H1 (cell line): Measurements from ENCODE around the gene FCAMR. TPM values are rescaled to one million over a fixed set of nuclear protein-coding genes. Genes with fewer than 3 reads are reported as not detected.

Source experiments
- CTCF ChIA-PET: fragments of 300-600 bp; sonication (Branson Sonifier 250); formaldehyde crosslinking; loops from one replicate; lab custom pipeline; 2021; ENCODE audit not compliant: partially characterized antibody; lab: Charles Lee
- POLR2A ChIA-PET: fragments of 300-600 bp; sonication (Branson Sonifier 250); formaldehyde crosslinking; loops from one replicate; lab custom pipeline; 2021; ENCODE audit warnings: inconsistent platforms; ENCODE audit not compliant: partially characterized antibody; lab: Charles Lee
- DNase-seq, 2 experiments: peaks; one replicate each; pipeline versions ENCODE4 v3.0.0 to v3.0.0-alpha.2; 2010 to 2022; ENCODE audit warnings: low spot score in 2 of 2, low read depth in 1 of 2, mixed read lengths in 1 of 2
- FAIRE-seq: peaks from 2 replicates; lab custom pipeline; 2011; peaks lifted over from hg19 to GRCh38; lab: Jason Lieb, UNC
- H2AFZ ChIP-seq: 2 replicates; pipeline ENCODE4 v1.8.1; 2012; ENCODE audit warnings: low read length, inconsistent platforms
- H2AK5ac ChIP-seq: 2 replicates; pipeline ENCODE4 v1.6.1; 2013; ENCODE audit warnings: low read depth, low read length
- H2BK120ac ChIP-seq: replicated peaks from 2 replicates; pipeline ENCODE3; 2013; ENCODE audit warnings: low read depth, low read length, inconsistent platforms
- H2BK12ac ChIP-seq: 2 replicates; pipeline ENCODE4 v1.6.1; 2013; ENCODE audit warnings: low read depth, low read length
- H2BK15ac ChIP-seq: 2 replicates; pipeline ENCODE4 v1.6.1; 2013; ENCODE audit warnings: low read length
- H2BK20ac ChIP-seq: 2 replicates; pipeline ENCODE4 v1.6.1; 2013; ENCODE audit warnings: low read length
- H2BK5ac ChIP-seq: 2 replicates; pipeline ENCODE4 v1.6.1; 2013; ENCODE audit warnings: low read depth, low read length
- H3K14ac ChIP-seq: 2 replicates; pipeline ENCODE4 v1.6.1; 2013; ENCODE audit warnings: inconsistent platforms; ENCODE audit not compliant: insufficient read length
- H3K18ac ChIP-seq: 2 replicates; pipeline ENCODE4 v1.6.1; 2013; ENCODE audit warnings: low read length; ENCODE audit errors: extremely low read depth
- H3K23ac ChIP-seq: 2 replicates; pipeline ENCODE4 v1.6.1; 2013; ENCODE audit warnings: inconsistent platforms; ENCODE audit not compliant: insufficient read length
- H3K23me2 ChIP-seq: 2 replicates; pipeline ENCODE4 v1.6.1; 2013; ENCODE audit warnings: low read depth, low read length
- H3K27ac ChIP-seq: 2 replicates; pipeline ENCODE4 v1.6.1; 2011; ENCODE audit warnings: low read depth, low read length, inconsistent platforms
- H3K27me3 ChIP-seq, 4 experiments: replicated peaks in 1 of 4; 1 replicate in 1 of 4; 2 replicates in 3 of 4; pipeline versions ENCODE4 v1.6.1 to v1.8.1; 2011 to 2013; ENCODE audit warnings: low read length in 3 of 4, mild to moderate bottlenecking in 3 of 4, inconsistent platforms in 2 of 4, mixed read lengths in 2 of 4, moderate library complexity in 1 of 4; ENCODE audit not compliant: control insufficient read depth in 3 of 4, insufficient read depth in 3 of 4; ENCODE audit errors: extremely low read depth in 1 of 4
- H3K36me3 ChIP-seq, 4 experiments: 2 replicates each; pipeline versions ENCODE4 v1.6.1 to v1.8.1; 2011 to 2013; ENCODE audit warnings: mild to moderate bottlenecking in 4 of 4, low read length in 3 of 4, moderate library complexity in 2 of 4, control low read depth in 1 of 4, inconsistent platforms in 1 of 4; ENCODE audit not compliant: insufficient read depth in 4 of 4, control insufficient read depth in 2 of 4
- H3K4ac ChIP-seq: replicated peaks from 2 replicates; pipeline ENCODE3; 2013; ENCODE audit warnings: low read length, low read depth, mixed read lengths, inconsistent platforms; ENCODE audit not compliant: insufficient read length
- H3K4me1 ChIP-seq, 4 experiments: replicated peaks in 1 of 4; 1 replicate in 1 of 4; 2 replicates in 3 of 4; pipeline versions ENCODE4 v1.6.1 to v1.8.1; 2011 to 2013; ENCODE audit warnings: low read length in 3 of 4, inconsistent platforms in 2 of 4, mixed read lengths in 1 of 4; ENCODE audit not compliant: insufficient read depth in 4 of 4, control insufficient read depth in 3 of 4
- H3K4me2 ChIP-seq, 2 experiments: 2 replicates each; pipeline versions ENCODE4 v1.6.1 to v1.8.1; 2011 to 2013; ENCODE audit warnings: low read depth in 2 of 2, low read length in 2 of 2, control low read depth in 1 of 2, inconsistent platforms in 1 of 2, mild to moderate bottlenecking in 1 of 2; ENCODE audit not compliant: insufficient read depth in 1 of 2
- H3K4me3 ChIP-seq, 4 experiments: fragments of 200-600, 300-600 bp in 1 of 4; sonication (generic), shearing (Covaris generic), sonication (Bioruptor Twin) in 1 of 4; 2 replicates each; pipeline versions ENCODE4 v1.5.1 to v1.8.1; 2011 to 2016; ENCODE audit warnings: low read length in 4 of 4, low read depth in 3 of 4, control low read depth in 2 of 4, inconsistent platforms in 2 of 4, mild to moderate bottlenecking in 2 of 4, mixed read lengths in 1 of 4, moderate library complexity in 1 of 4; ENCODE audit not compliant: insufficient read depth in 2 of 4; ENCODE audit errors: extremely low read depth in 1 of 4
- H3K56ac ChIP-seq: replicated peaks from 2 replicates; pipeline ENCODE3; 2013; ENCODE audit warnings: low read depth, mild to moderate bottlenecking, mixed read lengths, low read length, inconsistent platforms; ENCODE audit not compliant: insufficient read length
- H3K79me1 ChIP-seq: 2 replicates; pipeline ENCODE4 v1.6.1; 2013; ENCODE audit warnings: low read depth, low read length, control low read depth
- H3K79me2 ChIP-seq, 2 experiments: 2 replicates each; pipeline versions ENCODE4 v1.6.1 to v1.8.1; 2012 to 2013; ENCODE audit warnings: low read length in 2 of 2, mild to moderate bottlenecking in 2 of 2, inconsistent platforms in 1 of 2; ENCODE audit not compliant: insufficient read depth in 2 of 2, control insufficient read depth in 1 of 2
- H3K9ac ChIP-seq, 4 experiments: replicated peaks in 1 of 4; 1 replicate in 1 of 4; 2 replicates in 3 of 4; pipeline versions ENCODE4 v1.6.1 to v1.8.1; 2011 to 2013; ENCODE audit warnings: low read depth in 3 of 4, low read length in 3 of 4, control low read depth in 2 of 4, mild to moderate bottlenecking in 2 of 4, moderate library complexity in 2 of 4, inconsistent platforms in 1 of 4; ENCODE audit errors: extremely low read depth in 1 of 4
- H3K9me3 ChIP-seq, 2 experiments: 2 replicates each; pipeline versions ENCODE4 v1.6.1 to v1.8.1; 2012 to 2013; ENCODE audit warnings: mild to moderate bottlenecking in 2 of 2, moderate library complexity in 2 of 2, control low read depth in 1 of 2, inconsistent platforms in 1 of 2, low read depth in 1 of 2, low read length in 1 of 2, mixed read lengths in 1 of 2; ENCODE audit not compliant: insufficient read depth in 2 of 2
- H4K20me1 ChIP-seq, 2 experiments: replicated peaks in 1 of 2; 2 replicates each; pipeline versions ENCODE3 to v1.8.1; 2011 to 2013; ENCODE audit warnings: inconsistent platforms in 2 of 2, low read length in 2 of 2, mild to moderate bottlenecking in 1 of 2; ENCODE audit not compliant: insufficient read depth in 2 of 2, control insufficient read depth in 1 of 2
- H4K5ac ChIP-seq: 2 replicates; pipeline ENCODE4 v1.6.1; 2013; ENCODE audit warnings: low read length, low read depth, mixed read lengths, inconsistent platforms; ENCODE audit not compliant: insufficient read length
- H4K8ac ChIP-seq: 2 replicates; pipeline ENCODE4 v1.8.0; 2013; ENCODE audit warnings: mild to moderate bottlenecking, moderate library complexity, low read length, inconsistent platforms; ENCODE audit not compliant: insufficient read depth; ENCODE audit errors: extremely low read depth
- H4K91ac ChIP-seq: replicated peaks from 2 replicates; pipeline ENCODE3; 2013; ENCODE audit warnings: low read length, mixed read lengths, inconsistent platforms; ENCODE audit not compliant: insufficient read length
- NANOG ChIP-seq: IDR thresholded peaks from 2 replicates; pipeline ENCODE4 v1.6.1; 2011; ENCODE audit warnings: low read length, low read depth, mild to moderate bottlenecking, inconsistent platforms; ENCODE audit not compliant: insufficient read depth, poor library complexity, severe bottlenecking
- YY1 ChIP-seq: IDR thresholded peaks from 2 replicates; pipeline ENCODE4 v1.6.1; 2011; ENCODE audit warnings: low read depth, mild to moderate bottlenecking, low read length
- WGBS, 2 experiments: shearing (Covaris generic) in 1 of 2; methylation state at CpG; one replicate each; pipeline versions ENCODE4 v1.1.6 to v1.1.7; 2013 to 2015; ENCODE audit warnings: low lambda C conversion rate in 2 of 2, mixed read lengths in 2 of 2, inconsistent platforms in 1 of 2, low coverage in 1 of 2, missing lambda C conversion rate in 1 of 2; ENCODE audit not compliant: insufficient replicate concordance in 2 of 2, insufficient coverage in 1 of 2, insufficient read length in 1 of 2; ENCODE audit errors: extremely low coverage in 1 of 2, missing lambda C conversion rate in 1 of 2; 5-methylcytosine and 5-hydroxymethylcytosine counted together
- polyA plus RNA-seq, 7 experiments: library from polyadenylated mRNA; depleted of rRNA in 3 of 7; stranded (reverse) in 5 of 7; unstranded in 2 of 7; fragments of >200 nt in 5 of 7; fragments of 200-250 nt in 2 of 7; gene quantifications; 1 replicate in 5 of 7; 2 replicates in 1 of 7; 4 replicates in 1 of 7; pipeline versions ENCODE4 v1.2.1 to v1.2.3, GENCODE V29; 2011 to 2013; ENCODE audit warnings: missing spikeins in 2 of 7, mixed read lengths in 2 of 7
- total RNA-seq: library from RNA; stranded (reverse); fragmentation: NEBNext Ultra II Directional; extraction: Animal tissue kit (Norgen Biotek cat#: 25700); gene quantifications from 2 replicates; pipeline ENCODE4 v1.2.1, GENCODE V29; 2021
- TF ChIP-seq, protein P1 (sequence below): IDR thresholded peaks from 2 replicates; pipeline ENCODE4 v1.6.1; 2011; ENCODE audit warnings: low read length, improper control_type of control experiment

FCAMR gene
- total and polyA plus RNA-seq, 2 of the 8 experiments (the other 6 are each of a cell fraction or from before 2014, with no cell fraction given) = not detected

DNA sequence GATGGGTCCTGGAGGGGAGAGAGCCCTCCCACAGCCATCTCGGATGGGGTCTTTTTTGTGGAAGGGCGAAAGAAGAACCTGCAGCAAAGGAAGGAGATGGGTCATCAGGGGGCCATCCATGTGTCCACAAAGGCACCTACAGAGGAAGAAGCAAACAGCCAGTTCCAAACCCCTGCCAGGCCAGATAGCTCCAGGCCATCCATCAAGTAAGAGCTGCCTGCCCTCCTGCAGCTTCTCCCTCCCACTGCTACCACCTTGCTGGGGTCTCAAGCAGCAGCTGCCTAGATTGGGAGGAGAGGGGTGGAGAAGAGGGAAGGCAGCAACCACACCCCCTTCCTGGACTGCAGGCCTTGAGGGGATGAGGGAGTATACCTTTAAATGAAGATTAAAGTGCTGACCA is 4.5 kb downstream of the FCAMR start:
- Histone ChIP-seq H3K23me2 (no peaks in the 10 kb centered on the region), H3K56ac (no peak overlapping the region), H3K23ac (no peak overlapping the region), H3K9ac (no peak overlapping the region), H4K5ac (no peak overlapping the region), H3K79me2 (no peaks in the 10 kb centered on the region), H3K27ac (no peak overlapping the region), H2BK120ac (no peak overlapping the region), H3K36me3 (no peaks in the 10 kb centered on the region), H4K91ac (no peak overlapping the region), H2BK5ac (no peak overlapping the region), H2BK12ac (no peak overlapping the region), H2AK5ac (no peak overlapping the region), H4K20me1 (no peaks in the 10 kb centered on the region), H3K18ac (no peak overlapping the region), H2BK15ac (no peak overlapping the region), H3K79me1 (no peaks in the 10 kb centered on the region), H3K4me1 (no peaks in the 10 kb centered on the region), H4K8ac (no peak overlapping the region), H3K4ac (no peak overlapping the region), H3K4me3 (no peak overlapping the region), H3K9me3 (no peaks in the 10 kb centered on the region), H3K4me2 (no peak overlapping the region), H2AFZ (no peak overlapping the region), H3K27me3 (no peaks in the 10 kb centered on the region), H3K14ac (no peak overlapping the region), H2BK20ac (no peak overlapping the region)
- DNase-seq (no peak), FAIRE-seq (no peak)
- 94% methylated on average over 2 of the region's 2 CpGs; no CpG with 5 or more reads in 1 of the 2 experiments for WGBS, 2 experiments
- ChIA-PET CTCF (interaction anchor here (0.8 to 1.8 kb wide), 7 partner anchors 13 to 231 kb away, joined by 3 to 10 read pairs (median 4); no protein-coding TSS in a partner anchor), POLR2A (interaction anchor here (0.6 kb wide), 1 partner anchor 889 kb away, joined by 4 read pairs; no protein-coding TSS in a partner anchor)
- TF ChIP-seq, protein P1, sequence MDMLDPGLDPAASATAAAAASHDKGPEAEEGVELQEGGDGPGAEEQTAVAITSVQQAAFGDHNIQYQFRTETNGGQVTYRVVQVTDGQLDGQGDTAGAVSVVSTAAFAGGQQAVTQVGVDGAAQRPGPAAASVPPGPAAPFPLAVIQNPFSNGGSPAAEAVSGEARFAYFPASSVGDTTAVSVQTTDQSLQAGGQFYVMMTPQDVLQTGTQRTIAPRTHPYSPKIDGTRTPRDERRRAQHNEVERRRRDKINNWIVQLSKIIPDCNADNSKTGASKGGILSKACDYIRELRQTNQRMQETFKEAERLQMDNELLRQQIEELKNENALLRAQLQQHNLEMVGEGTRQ = no peak
- TF ChIP-seq YY1 = no peak
- no peak for TF ChIP-seq NANOG
